ENCODE measurements around the gene ANAPC2. TPM values are rescaled to one million over a fixed set of nuclear protein-coding genes. Genes with fewer than 3 reads are reported as not detected.

ANAPC2 gene
- total RNA-seq, 1 experiment from 2014 or later = 95.4 TPM

GRCh38 chr9:137140151-137141012 lies 48.0 kb downstream of the ANAPC2 start:
- no peaks in the 10 kb centered on the region for H3F3A ChIP-seq (ENCODE audit: insufficient read depth, low read depth)
- peaks cover 26% of the 10 kb centered on the region; the same call in 1 of the 2 replicates for H3K27me3 ChIP-seq (ENCODE audit: insufficient read depth, low read depth)
- no peaks in the 10 kb centered on the region for H4K20me1 ChIP-seq (ENCODE audit: insufficient read depth)
- TF ChIP-seq EZH2 (IDR thresholded peaks at IDR 0.05; ENCODE audit: low read depth) (no peak), CTCF (conservative IDR thresholded peaks at IDR 0.05) (no peak)
- POLR2A ChIA-PET (ENCODE audit: unreplicated experiment) = no interaction called here
- no peaks in the 10 kb centered on the region for H3K9me3 ChIP-seq (ENCODE audit: insufficient read depth, low read depth)
- CTCF ChIA-PET = interaction anchor here (0.6 kb wide), 1 partner anchor 10 kb away, joined by 3 read pairs; no protein-coding TSS in a partner anchor
- H3K36me3 ChIP-seq (ENCODE audit: low read depth) = no peaks in the 10 kb centered on the region
- intact Hi-C loops (cut with micrococcal nuclease; ENCODE audit: unreplicated experiment) = no loop called here
- H3K4me1 ChIP-seq (replicated peaks; ENCODE audit: insufficient read depth) = no peaks in the 10 kb centered on the region
- H3K4me2 ChIP-seq = no peak overlapping the region
- H3K9me2 ChIP-seq (ENCODE audit: insufficient read depth) = no peaks in the 10 kb centered on the region
- no peak overlapping the region for H3K4me3 ChIP-seq
- no peak for DNase-seq
- no peak overlapping the region for H2AFZ ChIP-seq
- BruUV-seq (replicated peaks) = no TSS peak
- no peaks in the 10 kb centered on the region for H3K79me2 ChIP-seq (ENCODE audit: low read depth)
- H3K27ac ChIP-seq = no peak overlapping the region

- Histone ChIP-seq H3K9me3 (ENCODE audit: insufficient read depth, low read depth) (no peaks in the 10 kb centered on the region), H3K27me3 (ENCODE audit: insufficient read depth, low read depth) (peaks cover 26% of the 10 kb centered on the region; the same call in 1 of the 2 replicates), H4K20me1 (ENCODE audit: insufficient read depth) (no peaks in the 10 kb centered on the region), H3K36me3 (ENCODE audit: low read depth) (no peaks in the 10 kb centered on the region), H3K9me2 (ENCODE audit: insufficient read depth) (no peaks in the 10 kb centered on the region), H3K79me2 (ENCODE audit: low read depth) (no peaks in the 10 kb centered on the region), H3K4me3 (no peak overlapping the region), H2AFZ (no peak overlapping the region), H3K27ac (no peak overlapping the region), H3K4me1 (replicated peaks; ENCODE audit: insufficient read depth) (no peaks in the 10 kb centered on the region), H3K4me2 (no peak overlapping the region), H3F3A (ENCODE audit: insufficient read depth, low read depth) (peaks cover 3% of the 10 kb centered on the region; the same call in 1 of the 2 replicates)
- DNase-seq = no peak
- POLR2A ChIA-PET (ENCODE audit: unreplicated experiment) = no interaction called here
- TF ChIP-seq EZH2 (IDR thresholded peaks at IDR 0.05; ENCODE audit: low read depth) (no peak), CTCF (conservative IDR thresholded peaks at IDR 0.05) (no peak)
- CTCF ChIA-PET = interaction anchor here (0.6 kb wide), 1 partner anchor 11 kb away, joined by 3 read pairs; no protein-coding TSS in a partner anchor
- no TSS peak for BruUV-seq (replicated peaks)
- intact Hi-C loops (cut with micrococcal nuclease; ENCODE audit: unreplicated experiment) = no loop called here
These were observed 48.8 kb downstream of the ANAPC2 start for GRCh38 chr9:137139468-137140150.

- ChIA-PET POLR2A (ENCODE audit: unreplicated experiment) (no interaction called here), CTCF (no interaction called here)
- Histone ChIP-seq H3K9me2 (ENCODE audit: insufficient read depth) (no peaks in the 10 kb centered on the region), H3K4me1 (replicated peaks; ENCODE audit: insufficient read depth) (no peaks in the 10 kb centered on the region), H3K79me2 (ENCODE audit: low read depth) (no peaks in the 10 kb centered on the region), H3K27ac (no peak within 1 kb of the TSS), H3K9me3 (ENCODE audit: insufficient read depth, low read depth) (no peaks in the 10 kb centered on the region), H3K27me3 (ENCODE audit: insufficient read depth, low read depth) (peaks cover 22% of the 10 kb centered on the region; the same call in 1 of the 2 replicates), H2AFZ (no peak within 1 kb of the TSS), H3K36me3 (ENCODE audit: low read depth) (no peaks in the 10 kb centered on the region), H4K20me1 (ENCODE audit: insufficient read depth) (no peaks in the 10 kb centered on the region), H3K4me2 (no peak within 1 kb of the TSS), H3K4me3 (no peak within 1 kb of the TSS), H3F3A (ENCODE audit: insufficient read depth, low read depth) (peaks cover 10% of the 10 kb centered on the region; the same call in 1 of the 2 replicates)
- intact Hi-C loops (cut with micrococcal nuclease; ENCODE audit: unreplicated experiment) = no loop called here
- DNase-seq = no peak
- BruUV-seq (replicated peaks) = no TSS peak
- TF ChIP-seq EZH2 (IDR thresholded peaks at IDR 0.05; ENCODE audit: low read depth) (no peak), CTCF (conservative IDR thresholded peaks at IDR 0.05) (no peak)
These were observed 49.5 kb downstream of the ANAPC2 start, which contains the start of gene GRIN1 for GRCh38 chr9:137138722-137139467. GRIN1 (plus strand) TSS chr9:137139154; CDS start chr9:137139487, 333 bp downstream.

Measured in PC-9 (cell line).